LHCN-M2 (cell line): Measurements from ENCODE around the gene SNX27. TPM values are rescaled to one million over a fixed set of nuclear protein-coding genes. Genes with fewer than 3 reads are reported as not detected.
"Not testable (repeated sequence)": the region's sequence is repeated elsewhere in the genome, so short reads cannot be mapped to it uniquely, and the experiment has no call there.

ENCODE experiments used
- DNase-seq: peaks from one replicate; pipeline ENCODE4 v3.0.0-alpha.2; 2012; ENCODE audit warnings: low read depth
- total RNA-seq: library from RNA; depleted of rRNA; stranded (reverse); fragments of >200 nt; gene quantifications from 2 replicates; pipeline ENCODE4 v1.2.3, GENCODE V29; 2014; rRNA removed

Gene SNX27
- total RNA-seq, 1 experiment from 2014 or later = 22.6 TPM

- no peak for DNase-seq
Measured at GRCh38 chr1:151720974-151721787, 109.3 kb downstream of the SNX27 start, which contains the start of gene RIIAD1. Gene RIIAD1 (plus strand): TSS chr1:151721522. CDS start chr1:151721537, 15 bp downstream.

- DNase-seq = no peak
Measured at GRCh38 chr1:151721788-151722510, 110.1 kb downstream of the SNX27 start.

DNA sequence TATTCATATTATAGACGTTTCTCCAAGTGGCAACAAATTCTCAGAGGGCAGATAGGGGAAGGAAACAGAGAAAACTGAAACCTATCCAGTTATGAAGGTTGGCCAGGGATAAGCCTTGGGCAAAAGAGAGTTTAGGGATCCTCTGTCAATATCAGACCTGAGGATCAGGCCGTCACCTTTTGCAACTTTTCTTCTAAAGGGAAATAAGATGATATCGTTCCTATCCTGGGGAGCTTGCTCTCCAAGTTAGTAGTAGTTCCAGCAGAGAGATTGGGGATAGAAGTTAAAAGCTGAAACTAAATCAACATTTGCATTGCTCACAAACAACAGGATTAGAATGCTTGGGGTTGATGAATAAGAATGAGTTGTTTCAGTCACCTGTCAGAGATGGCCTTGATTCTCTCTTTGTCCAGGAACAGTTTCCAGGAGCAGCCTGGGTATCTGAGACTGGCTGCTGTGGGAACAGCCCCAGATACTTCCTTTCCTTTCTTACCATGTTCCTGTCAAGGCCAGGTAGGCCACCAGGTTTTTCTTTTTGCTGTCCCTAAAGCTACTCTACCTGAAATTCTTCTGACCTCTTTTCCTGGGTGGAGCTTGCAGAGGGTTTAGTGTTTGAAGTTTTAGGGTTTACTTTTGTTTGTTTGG lies 112.0 kb downstream of the SNX27 start:
- peak; percentile 21 for DNase-seq

- peak; percentile 52 for DNase-seq
Measured at GRCh38 chr1:151728151-151729054, 116.6 kb downstream of the SNX27 start.

DNA sequence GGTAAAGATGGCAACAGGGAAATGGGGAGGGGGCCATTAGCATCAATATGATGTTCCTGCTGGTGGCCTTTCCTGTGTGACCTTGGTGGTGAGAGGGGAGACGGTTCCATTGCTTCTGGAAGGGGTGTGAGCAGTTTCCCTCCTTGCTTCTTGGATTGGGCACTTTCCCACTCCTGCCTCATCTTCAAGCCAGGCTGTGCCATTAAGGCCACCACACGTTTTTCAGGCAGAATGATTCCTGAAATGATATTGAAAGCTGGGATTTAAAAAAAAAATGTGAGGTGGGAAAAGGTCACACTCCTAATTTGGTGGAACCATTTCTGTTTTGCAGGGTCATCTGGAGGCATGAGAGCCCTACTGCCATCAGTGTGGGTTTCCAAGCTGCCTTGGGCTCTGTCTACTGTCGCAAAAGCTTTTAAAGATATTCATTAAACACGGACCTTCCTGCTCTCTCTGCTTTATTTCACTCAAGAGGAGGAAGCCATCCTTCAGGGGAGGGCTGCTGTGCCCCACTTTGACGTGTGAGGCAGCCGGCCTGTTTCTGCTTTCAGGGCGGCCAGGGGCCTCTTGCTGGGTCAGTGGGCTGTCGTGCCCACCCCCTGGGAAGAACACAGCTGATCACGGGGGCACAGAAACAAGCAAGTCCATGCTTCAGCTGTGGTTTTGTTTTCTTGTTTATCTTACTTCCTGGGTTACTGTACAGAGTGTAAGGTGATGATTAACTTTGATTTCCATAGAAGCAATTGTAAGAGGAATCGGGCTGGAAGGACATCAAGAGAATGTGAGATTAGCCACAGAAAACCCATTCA lies 117.5 kb downstream of the SNX27 start:
- no peak for DNase-seq

DNA sequence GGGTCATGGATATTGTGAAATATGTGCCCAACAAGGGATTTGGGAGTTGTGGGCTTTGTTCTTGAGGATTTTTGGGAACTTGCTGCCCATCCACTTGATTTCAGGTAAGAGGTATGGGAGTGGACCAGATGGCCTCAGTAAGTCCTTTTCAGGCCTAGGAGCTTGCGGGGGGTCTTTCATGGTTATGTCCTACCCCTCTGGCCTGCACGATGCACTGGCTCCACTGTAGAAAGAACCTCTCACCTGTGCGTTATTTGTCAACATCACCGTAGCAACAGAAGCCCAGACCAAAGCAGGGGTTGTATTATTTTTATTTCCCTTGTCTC lies 118.1 kb downstream of the SNX27 start:
- no peak for DNase-seq

GRCh38 chr1:151733126-151733525 lies 121.3 kb downstream of the SNX27 start:
- no peak for DNase-seq

- not testable (repeated sequence) for DNase-seq
Measured at GRCh38 chr1:151733995-151734394, 122.1 kb downstream of the SNX27 start.

- DNase-seq = no peak
Measured at GRCh38 chr1:151737026-151737425, 125.2 kb downstream of the SNX27 start.

GRCh38 chr1:151737479-151737878 lies 125.6 kb downstream of the SNX27 start:
- DNase-seq = no peak

DNA sequence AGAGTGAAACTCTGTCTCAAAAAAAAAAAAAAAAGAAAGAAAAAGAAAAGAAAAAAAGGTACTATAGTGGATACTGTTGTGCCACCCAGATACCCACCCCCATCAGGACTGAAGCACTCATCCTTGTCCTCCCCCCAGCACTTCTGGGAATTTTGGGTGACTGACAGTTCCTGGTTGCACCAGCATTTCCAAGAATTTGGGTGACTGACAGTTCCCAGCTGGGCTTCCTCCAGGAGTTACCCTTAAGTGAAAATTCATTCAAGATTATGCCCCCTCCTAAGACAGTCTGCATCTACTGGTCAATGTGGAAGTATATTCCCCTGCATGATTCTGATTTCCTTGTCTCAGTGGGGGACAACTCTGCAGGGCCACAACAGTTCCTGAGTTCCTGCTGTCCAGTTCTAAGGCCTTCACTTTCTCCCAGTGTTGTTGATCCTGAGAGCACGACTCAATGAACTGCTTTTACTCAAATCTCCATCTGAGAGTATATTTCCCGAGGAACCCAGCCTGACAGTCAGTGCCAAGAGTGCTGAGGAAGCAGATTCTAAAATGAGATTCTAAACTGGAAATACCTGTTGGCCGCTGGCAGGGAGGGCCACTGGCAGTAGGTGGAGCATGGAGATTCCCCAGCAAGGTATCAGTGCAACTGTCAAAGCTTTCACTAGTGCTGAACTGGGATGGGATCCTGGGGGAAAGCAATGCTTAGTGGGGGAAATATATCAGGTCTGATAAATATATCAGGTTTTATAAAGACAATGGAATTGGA lies 127.9 kb downstream of the SNX27 start:
- DNase-seq = no peak

DNA sequence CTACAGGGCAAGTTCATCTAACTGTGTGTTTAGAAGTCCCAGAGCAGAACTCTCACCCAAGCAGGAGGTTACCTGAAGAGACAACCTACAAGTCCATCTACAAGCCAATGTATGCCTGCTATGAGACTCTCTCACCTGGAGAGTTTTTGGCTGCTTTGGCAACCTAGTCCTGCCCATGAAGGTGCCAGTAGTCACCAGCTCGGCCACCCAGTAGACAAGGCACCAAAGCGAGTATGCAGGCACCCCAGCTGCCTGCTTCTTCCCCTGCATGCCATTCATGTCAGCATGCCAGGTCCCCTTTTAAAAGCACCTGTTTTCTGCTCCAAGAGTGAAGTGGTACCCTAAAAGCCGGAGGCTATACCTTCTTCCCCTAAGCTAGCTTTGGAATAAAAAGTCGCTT lies 129.7 kb downstream of the SNX27 start:
- DNase-seq = no peak

Other genes starting within 250 kb of the SNX27 start
- 16.2 and 17.9 TPM in 2 replicates for gene SELENBP1, start 239.3 kb upstream of the SNX27 start, total RNA-seq
- gene PSMB4, start 212.5 kb upstream of the SNX27 start, total RNA-seq = 238 and 258 TPM in 2 replicates
- gene POGZ, start 152.6 kb upstream of the SNX27 start, total RNA-seq = 16.4 and 24.6 TPM in 2 replicates
- gene CGN, start 100.7 kb upstream of the SNX27 start, total RNA-seq = 0.06 and 0.34 TPM in 2 replicates
- 7.8 and 7.9 TPM in 2 replicates for gene TUFT1, start 71.7 kb upstream of the SNX27 start, total RNA-seq
- not detected in 2 replicates for gene CELF3, start 104.8 kb downstream of the SNX27 start, total RNA-seq
- not detected in 2 replicates for gene RIIAD1, start 109.5 kb downstream of the SNX27 start, total RNA-seq
- 83.4 and 117 TPM in 2 replicates for gene MRPL9, start 151.4 kb downstream of the SNX27 start, total RNA-seq
- gene TDRKH, start 178.4 kb downstream of the SNX27 start, total RNA-seq = 1.0 and 1.9 TPM in 2 replicates
- gene LINGO4, start 193.4 kb downstream of the SNX27 start, total RNA-seq = not detected in 2 replicates
- not detected in 2 replicates for gene RORC, start 219.8 kb downstream of the SNX27 start, total RNA-seq
- gene C2CD4D, start 227.8 kb downstream of the SNX27 start, total RNA-seq = not detected in 2 replicates
- not detected in 2 replicates for gene THEM5, start 241.7 kb downstream of the SNX27 start, total RNA-seq